Upper lobe of right lung (tissue), 1 donor: ENCODE results near the gene CTAG2. TPM values are rescaled to one million over a fixed set of nuclear protein-coding genes. Genes with fewer than 3 reads are reported as not detected.
A peak's percentile ranks its signal among the peaks of the same experiment; 100 is the strongest.
"Not testable (repeated sequence)": the region's sequence is repeated elsewhere in the genome, so short reads cannot be mapped to it uniquely, and the experiment has no call there.

Experiments
- ATAC-seq: fragments of 200-7000 bp; cut with Tn5 transposase; one replicate; pipeline ENCODE4 v1.9.1; 2020; ENCODE audit warnings: mild to moderate bottlenecking, moderate library complexity
- DNase-seq: peaks from one replicate; pipeline ENCODE4 v3.0.0-alpha.2; 2020
- H3K27ac ChIP-seq: fragments of 200-600 bp; one replicate; pipeline ENCODE4 v1.8.0; 2022
- H3K27me3 ChIP-seq: fragments of 200-600 bp; one replicate; pipeline ENCODE4 v1.8.0; 2022; ENCODE audit warnings: mild to moderate bottlenecking
- H3K36me3 ChIP-seq: fragments of 200-600 bp; one replicate; pipeline ENCODE4 v1.8.0; 2022
- H3K4me1 ChIP-seq: fragments of 200-600 bp; one replicate; pipeline ENCODE4 v1.8.0; 2022
- H3K4me3 ChIP-seq: fragments of 200-600 bp; one replicate; pipeline ENCODE4 v1.8.0; 2022; ENCODE audit warnings: mild to moderate bottlenecking
- H3K9me3 ChIP-seq: fragments of 200-600 bp; one replicate; pipeline ENCODE4 v1.8.0; 2022
- CTCF ChIP-seq: fragments of 200-600 bp; IDR thresholded peaks from one replicate; pipeline ENCODE4 v1.8.0; 2022; ENCODE audit warnings: antibody characterized with exemption
- intact Hi-C: fragments of 100-400 bp; cut with DNase I; formaldehyde crosslinking; loops from one replicate; pipeline ENCODE4 v1.11.0; 2022
- total RNA-seq: library from RNA; stranded (reverse); fragmentation: NEBNext Ultra II Directional; extraction: Animal tissue kit (Norgen Biotek cat#: 25700); gene quantifications from one replicate; pipeline ENCODE4 v1.2.1, GENCODE V29; 2021
- donor health status: DM: no; HTN: yes; CAD: no; lungs with severe emphysema.

The CTAG2 gene
- total RNA-seq, 1 donor from 2014 or later, result not detected

- DNase-seq (no peak), ATAC-seq (peak; percentile 55)
- Histone ChIP-seq H3K4me3 (no peak overlapping the region), H3K27me3 (no peaks in the 10 kb centered on the region), H3K9me3 (no peaks in the 10 kb centered on the region), H3K36me3 (no peaks in the 10 kb centered on the region), H3K4me1 (no peaks in the 10 kb centered on the region), H3K27ac (no peak overlapping the region)
- intact Hi-C loops, result no loop called here
- no peak for TF ChIP-seq CTCF
Observed at GRCh38 chrX:154650221-154650510, 3.2 kb downstream of the CTAG2 start.

- no peak overlapping the region for H3K4me3 ChIP-seq
- H3K36me3 ChIP-seq, result no peaks in the 10 kb centered on the region
- DNase-seq (no peak), ATAC-seq (no peak)
- intact Hi-C loops, result no loop called here
- no peaks in the 10 kb centered on the region for H3K4me1 ChIP-seq
- H3K27ac ChIP-seq, result no peak overlapping the region
- TF ChIP-seq CTCF, result no peak
- no peaks in the 10 kb centered on the region for H3K27me3 ChIP-seq
- H3K9me3 ChIP-seq, result no peaks in the 10 kb centered on the region
Observed at GRCh38 chrX:154649503-154650220, 3.7 kb downstream of the CTAG2 start.

GRCh38 chrX:154648931-154649330, 4.4 kb downstream of the CTAG2 start:
- Histone ChIP-seq H3K27ac (no peak overlapping the region), H3K27me3 (no peaks in the 10 kb centered on the region), H3K4me1 (no peaks in the 10 kb centered on the region), H3K4me3 (no peak overlapping the region), H3K36me3 (no peaks in the 10 kb centered on the region), H3K9me3 (no peaks in the 10 kb centered on the region)
- DNase-seq, result no peak
- no peak for ATAC-seq
- TF ChIP-seq CTCF, result no peak
- intact Hi-C loops, result no loop called here

GRCh38 chrX:154645745-154646378, 7.5 kb downstream of the CTAG2 start:
- H3K27ac ChIP-seq, intact Hi-C loops, H3K4me1 ChIP-seq, H3K9me3 ChIP-seq, DNase-seq, H3K4me3 ChIP-seq, ATAC-seq, H3K36me3 ChIP-seq, H3K27me3 ChIP-seq: not testable (repeated sequence)

- not testable (repeated sequence) for ATAC-seq, DNase-seq
Observed at GRCh38 chrX:154643708-154644107, 9.7 kb downstream of the CTAG2 start.

GRCh38 chrX:154641740-154642139, 11.6 kb downstream of the CTAG2 start:
- H3K27ac ChIP-seq, intact Hi-C loops, H3K36me3 ChIP-seq, H3K4me1 ChIP-seq, H3K4me3 ChIP-seq, H3K27me3 ChIP-seq, DNase-seq, H3K9me3 ChIP-seq: not testable (repeated sequence)
- ATAC-seq, result peak; percentile 52

More at GRCh38 chrX:154643708-154644107, 9.7 kb downstream of the CTAG2 start:
- H3K36me3 ChIP-seq, H3K27ac ChIP-seq, H3K27me3 ChIP-seq, H3K4me3 ChIP-seq, intact Hi-C loops, H3K4me1 ChIP-seq, H3K9me3 ChIP-seq: not testable (repeated sequence)

- H3K27me3 ChIP-seq, H3K4me3 ChIP-seq, H3K36me3 ChIP-seq, H3K4me1 ChIP-seq, H3K27ac ChIP-seq, intact Hi-C loops, H3K9me3 ChIP-seq, ATAC-seq, DNase-seq: not testable (repeated sequence)
Observed at GRCh38 chrX:154633661-154634060, 19.7 kb downstream of the CTAG2 start.

GRCh38 chrX:154630949-154631348, 22.4 kb downstream of the CTAG2 start:
- ATAC-seq, H3K27ac ChIP-seq, H3K4me1 ChIP-seq, H3K36me3 ChIP-seq, H3K9me3 ChIP-seq, H3K4me3 ChIP-seq, DNase-seq, intact Hi-C loops, H3K27me3 ChIP-seq: not testable (repeated sequence)

GRCh38 chrX:154628960-154629359, 24.4 kb downstream of the CTAG2 start:
- H3K4me3 ChIP-seq, DNase-seq, H3K27ac ChIP-seq, H3K27me3 ChIP-seq, H3K4me1 ChIP-seq, intact Hi-C loops, H3K36me3 ChIP-seq, H3K9me3 ChIP-seq: not testable (repeated sequence)
- ATAC-seq, result peak; percentile 85

GRCh38 chrX:154620767-154621414, 32.5 kb downstream of the CTAG2 start:
- H3K4me3 ChIP-seq, DNase-seq, intact Hi-C loops, H3K36me3 ChIP-seq, H3K27me3 ChIP-seq, H3K4me1 ChIP-seq, H3K27ac ChIP-seq, H3K9me3 ChIP-seq: not testable (repeated sequence)
- peak; percentile 81 for ATAC-seq

GRCh38 chrX:154619182-154619581, 34.2 kb downstream of the CTAG2 start, which contains the start of gene CTAG1B:
Gene CTAG1B (minus strand): TSS chrX:154619282. CDS start chrX:154619218, 64 bp downstream.
- H3K36me3 ChIP-seq, H3K9me3 ChIP-seq, DNase-seq, H3K4me3 ChIP-seq, H3K27ac ChIP-seq, ATAC-seq, H3K4me1 ChIP-seq, H3K27me3 ChIP-seq, intact Hi-C loops: not testable (repeated sequence)
